GM12864 (cell line): ENCODE measurements around the gene KRTAP9-7.

Experiments
- DNase-seq: peaks from one replicate; pipeline ENCODE4 v3.0.0-alpha.2; 2011; ENCODE audit warnings: low read depth
- H3K4me3 ChIP-seq: 2 replicates; pipeline ENCODE4 v1.5.1; 2011; ENCODE audit warnings: mild to moderate bottlenecking, low read depth, low read length, control low read depth
- TF ChIP-seq, protein P1 (sequence below): IDR thresholded peaks from 2 replicates; pipeline ENCODE4 v1.5.1; 2011; ENCODE audit warnings: low read depth, mild to moderate bottlenecking, moderate library complexity, low read length, control low read depth, inconsistent platforms; ENCODE audit errors: missing control alignments

The KRTAP9-7 gene

DNA sequence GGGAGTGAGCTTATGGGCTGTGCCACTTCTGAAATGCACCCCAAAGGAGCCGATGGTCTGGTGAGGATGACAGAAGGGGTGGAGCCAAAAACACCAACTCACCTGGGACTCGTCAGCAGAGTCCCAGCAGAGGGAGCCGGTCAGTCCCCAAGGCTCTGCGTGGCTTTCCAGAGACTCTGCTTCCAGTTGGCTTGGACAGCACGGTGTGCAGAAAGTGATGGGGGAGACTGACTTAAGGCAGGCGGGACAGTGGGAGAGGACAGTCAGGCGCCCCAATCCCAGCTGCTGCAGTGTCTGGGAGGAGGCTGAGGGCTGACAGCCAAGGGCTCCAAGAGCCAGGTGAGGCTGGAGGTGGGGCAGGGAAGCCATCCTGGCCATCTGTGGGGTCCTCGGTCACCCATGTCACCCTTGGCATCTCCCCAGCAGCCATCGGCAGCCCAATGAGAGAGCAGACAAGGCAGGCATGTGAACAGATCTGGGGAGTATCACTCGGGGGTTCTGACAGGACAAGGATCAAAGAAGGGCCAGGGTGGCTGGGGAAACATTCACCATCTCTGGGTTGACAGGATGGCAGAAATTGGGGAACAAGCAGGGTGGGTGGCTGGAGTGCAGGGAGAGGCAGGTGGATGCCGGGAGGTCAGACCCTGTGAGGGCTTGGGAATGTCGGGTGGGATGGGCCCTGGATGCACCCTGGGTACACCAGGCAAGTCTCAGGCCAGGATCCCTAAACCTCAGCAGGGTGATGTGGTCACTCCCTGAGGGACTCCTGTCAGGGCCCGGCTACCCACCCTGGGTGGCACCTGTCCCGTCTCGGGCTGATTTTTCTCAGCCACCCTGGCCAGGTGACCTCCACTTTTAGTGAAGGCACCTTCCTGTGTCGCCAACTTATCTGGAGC is 48.9 kb downstream of the KRTAP9-7 start:
- TF ChIP-seq, protein P1, sequence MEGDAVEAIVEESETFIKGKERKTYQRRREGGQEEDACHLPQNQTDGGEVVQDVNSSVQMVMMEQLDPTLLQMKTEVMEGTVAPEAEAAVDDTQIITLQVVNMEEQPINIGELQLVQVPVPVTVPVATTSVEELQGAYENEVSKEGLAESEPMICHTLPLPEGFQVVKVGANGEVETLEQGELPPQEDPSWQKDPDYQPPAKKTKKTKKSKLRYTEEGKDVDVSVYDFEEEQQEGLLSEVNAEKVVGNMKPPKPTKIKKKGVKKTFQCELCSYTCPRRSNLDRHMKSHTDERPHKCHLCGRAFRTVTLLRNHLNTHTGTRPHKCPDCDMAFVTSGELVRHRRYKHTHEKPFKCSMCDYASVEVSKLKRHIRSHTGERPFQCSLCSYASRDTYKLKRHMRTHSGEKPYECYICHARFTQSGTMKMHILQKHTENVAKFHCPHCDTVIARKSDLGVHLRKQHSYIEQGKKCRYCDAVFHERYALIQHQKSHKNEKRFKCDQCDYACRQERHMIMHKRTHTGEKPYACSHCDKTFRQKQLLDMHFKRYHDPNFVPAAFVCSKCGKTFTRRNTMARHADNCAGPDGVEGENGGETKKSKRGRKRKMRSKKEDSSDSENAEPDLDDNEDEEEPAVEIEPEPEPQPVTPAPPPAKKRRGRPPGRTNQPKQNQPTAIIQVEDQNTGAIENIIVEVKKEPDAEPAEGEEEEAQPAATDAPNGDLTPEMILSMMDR, result no peak
- no peak overlapping the region for H3K4me3 ChIP-seq
- DNase-seq, result no peak

DNA sequence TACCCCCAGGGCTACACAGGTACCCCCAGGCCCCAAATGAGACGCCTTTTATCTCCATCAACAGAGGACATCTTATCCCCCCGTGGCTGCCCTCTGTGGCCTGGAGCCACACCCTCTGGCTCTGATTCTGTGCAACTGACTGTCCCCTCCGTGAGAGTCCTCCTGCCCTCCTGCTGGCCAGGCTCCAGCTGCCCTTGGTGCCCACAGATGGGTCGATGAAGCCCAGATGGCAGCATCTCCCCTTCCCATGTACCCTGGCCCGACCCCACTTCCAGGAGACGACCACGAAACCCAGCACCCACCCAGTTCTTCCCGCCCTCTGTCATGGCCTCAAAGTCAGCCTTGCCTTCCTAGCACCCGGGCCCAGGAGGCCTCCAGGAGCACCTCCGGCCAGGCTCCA is 49.6 kb downstream of the KRTAP9-7 start:
- no peak overlapping the region for H3K4me3 ChIP-seq
- no peak for DNase-seq
- TF ChIP-seq, protein P1, result no peak

DNA sequence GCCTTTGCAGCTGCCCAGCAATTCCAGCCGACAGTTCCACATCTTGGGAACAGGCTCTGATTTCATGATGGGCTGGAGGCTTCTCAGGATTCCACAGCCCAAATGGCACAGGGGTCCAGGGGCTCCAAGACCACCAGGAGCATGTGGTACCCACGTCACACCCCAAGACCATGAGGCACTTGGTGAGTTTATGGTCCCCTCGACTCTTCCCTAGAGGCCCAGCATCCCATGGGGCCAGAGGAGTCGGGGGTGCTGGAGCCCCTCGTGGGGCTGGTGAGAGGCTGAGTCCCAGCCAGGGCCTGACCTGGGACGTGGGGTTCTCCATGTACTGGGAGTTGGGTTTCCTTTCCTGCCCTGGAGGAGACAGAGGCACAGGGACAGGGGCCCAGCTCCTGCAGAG is 50.1 kb downstream of the KRTAP9-7 start:
- no peak overlapping the region for H3K4me3 ChIP-seq
- DNase-seq, result no peak
- TF ChIP-seq, protein P1, result no peak
